Hepatocyte (in vitro differentiated cells): ENCODE measurements around the gene FBF1.

ENCODE experiments used
- EZH2 ChIP-seq: fragments of 200-600 bp; sonication (generic); IDR thresholded peaks from 2 replicates; pipeline ENCODE4 v1.6.1; 2016; ENCODE audit warnings: antibody characterized with exemption, mild to moderate bottlenecking, borderline replicate concordance
- EZH2phosphoT487 ChIP-seq: fragments of 200-600 bp; sonication (generic); IDR thresholded peaks from one replicate; pipeline ENCODE4 v1.6.1; 2018; ENCODE audit warnings: antibody characterized with exemption, mild to moderate bottlenecking, low read depth, moderate library complexity; ENCODE audit not compliant: unreplicated experiment, severe bottlenecking
- TF ChIP-seq, protein P1 (sequence below): fragments of 200-600 bp; sonication (generic); IDR thresholded peaks from 2 replicates; pipeline ENCODE4 v1.5.1; 2016; ENCODE audit warnings: antibody characterized with exemption, mild to moderate bottlenecking; ENCODE audit not compliant: poor library complexity

DNA sequence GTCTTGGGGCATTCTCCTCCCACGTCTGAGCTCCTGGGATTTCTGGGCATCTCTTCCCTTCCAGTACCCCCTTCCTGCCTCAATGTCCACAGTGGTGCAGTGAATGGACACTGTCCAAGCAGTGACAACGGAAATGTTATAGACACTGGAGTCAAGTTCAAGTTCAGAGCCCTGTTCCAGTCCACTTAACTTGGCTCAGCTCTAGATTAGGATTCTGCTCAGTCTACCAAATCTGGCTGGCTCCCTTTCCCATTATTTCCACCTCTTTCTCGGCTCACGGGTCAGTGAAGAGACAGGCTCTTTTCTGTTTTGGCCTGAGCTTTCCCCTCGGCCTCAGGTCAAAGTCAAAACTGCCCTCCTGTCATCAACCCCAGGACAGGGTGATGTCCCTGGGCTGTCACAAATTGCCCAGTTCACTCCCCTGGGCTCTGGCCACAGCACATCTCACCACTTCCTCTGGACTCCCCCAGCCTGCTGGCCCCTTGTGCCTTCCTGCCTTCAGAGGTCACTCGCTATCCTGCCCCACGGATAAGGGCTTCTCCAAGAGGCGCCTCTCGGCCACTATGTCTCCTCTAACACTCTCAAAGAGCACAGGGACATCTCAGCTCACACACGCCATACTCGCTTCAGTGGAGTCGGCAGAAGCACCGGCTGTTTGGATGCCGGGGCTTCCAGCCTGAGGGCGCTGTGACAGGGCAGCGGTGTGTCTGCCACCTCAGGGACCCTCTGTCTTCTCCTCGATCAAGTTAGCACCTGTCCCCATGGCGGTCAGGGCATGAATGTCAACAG is 18.5 kb downstream of the FBF1 start:
- TF ChIP-seq, protein P1, sequence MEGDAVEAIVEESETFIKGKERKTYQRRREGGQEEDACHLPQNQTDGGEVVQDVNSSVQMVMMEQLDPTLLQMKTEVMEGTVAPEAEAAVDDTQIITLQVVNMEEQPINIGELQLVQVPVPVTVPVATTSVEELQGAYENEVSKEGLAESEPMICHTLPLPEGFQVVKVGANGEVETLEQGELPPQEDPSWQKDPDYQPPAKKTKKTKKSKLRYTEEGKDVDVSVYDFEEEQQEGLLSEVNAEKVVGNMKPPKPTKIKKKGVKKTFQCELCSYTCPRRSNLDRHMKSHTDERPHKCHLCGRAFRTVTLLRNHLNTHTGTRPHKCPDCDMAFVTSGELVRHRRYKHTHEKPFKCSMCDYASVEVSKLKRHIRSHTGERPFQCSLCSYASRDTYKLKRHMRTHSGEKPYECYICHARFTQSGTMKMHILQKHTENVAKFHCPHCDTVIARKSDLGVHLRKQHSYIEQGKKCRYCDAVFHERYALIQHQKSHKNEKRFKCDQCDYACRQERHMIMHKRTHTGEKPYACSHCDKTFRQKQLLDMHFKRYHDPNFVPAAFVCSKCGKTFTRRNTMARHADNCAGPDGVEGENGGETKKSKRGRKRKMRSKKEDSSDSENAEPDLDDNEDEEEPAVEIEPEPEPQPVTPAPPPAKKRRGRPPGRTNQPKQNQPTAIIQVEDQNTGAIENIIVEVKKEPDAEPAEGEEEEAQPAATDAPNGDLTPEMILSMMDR, result no peak
- TF ChIP-seq EZH2phosphoT487 (no peak), EZH2 (no peak)
